ENCODE data around the gene SUMO2. TPM values are rescaled to one million over a fixed set of nuclear protein-coding genes. Genes with fewer than 3 reads are reported as not detected.

The SUMO2 gene
- total and polyA plus RNA-seq, 2 of the 13 experiments (the other 11 are each of a cell fraction or from before 2014, with no cell fraction given): 337 to 553 TPM

- TF ChIP-seq ZBTB3 (CRISPR knock-in tag; IDR thresholded peaks at IDR 0.05; ENCODE audit: borderline replicate concordance, low read depth): no peak; the same call in 1 of the 2 replicates
- peak; percentile 96 for TF ChIP-seq ZFP36L1 (CRISPR knock-in tag; IDR thresholded peaks at IDR 0.05)
- peak; percentile 41; the same call in 1 of the 2 replicates for TF ChIP-seq ZNF572 (CRISPR knock-in tag; IDR thresholded peaks at IDR 0.05)
- no peak; the same call in none of the 2 replicates for TF ChIP-seq ZBTB38 (CRISPR knock-in tag; IDR thresholded peaks at IDR 0.05)
- peak; percentile 47; the same call in 1 of the 2 replicates for TF ChIP-seq ISL2 (CRISPR knock-in tag; IDR thresholded peaks at IDR 0.05)
- peak; percentile 24; the same call in 1 of the 2 replicates for TF ChIP-seq GPN1 (CRISPR knock-in tag; IDR thresholded peaks at IDR 0.05; ENCODE audit: borderline replicate concordance)
- TF ChIP-seq ONECUT2 (CRISPR knock-in tag; IDR thresholded peaks at IDR 0.05): no peak; the same call in 1 of the 2 replicates
- no peak for TF ChIP-seq NR1H2 (CRISPR knock-in tag; IDR thresholded peaks at IDR 0.05; ENCODE audit: borderline replicate concordance, low read depth)
- no peak for TF ChIP-seq DPF2 (CRISPR knock-in tag; IDR thresholded peaks at IDR 0.05; ENCODE audit: borderline replicate concordance, low read depth)
- TF ChIP-seq HNF4A (CRISPR knock-in tag; IDR thresholded peaks at IDR 0.05): no peak
- peak; percentile 94 for TF ChIP-seq THAP7 (CRISPR knock-in tag; IDR thresholded peaks at IDR 0.05)
- no peak for TF ChIP-seq ZNF367 (CRISPR knock-in tag; IDR thresholded peaks at IDR 0.05; ENCODE audit: borderline replicate concordance)
- no peak for TF ChIP-seq ZBTB49 (CRISPR knock-in tag; IDR thresholded peaks at IDR 0.05; ENCODE audit: borderline replicate concordance)
- peak; percentile 75 for TF ChIP-seq ATF7-NPFF (CRISPR knock-in tag; IDR thresholded peaks at IDR 0.05; ENCODE audit: low read depth)
- peak; percentile 64 for TF ChIP-seq MED8 (CRISPR knock-in tag; IDR thresholded peaks at IDR 0.05; ENCODE audit: insufficient replicate concordance)
- no peak for TF ChIP-seq XBP1 (CRISPR knock-in tag; IDR thresholded peaks at IDR 0.05)
- TF ChIP-seq RAD21 (CRISPR knock-in tag; IDR thresholded peaks at IDR 0.05): peak; percentile 78
- TF ChIP-seq ZNF512B (CRISPR knock-in tag; IDR thresholded peaks at IDR 0.05; ENCODE audit: borderline replicate concordance): no peak
- TF ChIP-seq MTERF4 (CRISPR knock-in tag; IDR thresholded peaks at IDR 0.05): no peak
Observed at GRCh38 chr17:75154195-75155106, 28.3 kb downstream of the SUMO2 start, which contains the start of gene JPT1 (continued).

Data from HepG2 (cell line).